NCI-H1930 (cell line): ENCODE data around the gene FSCN2.
"Not testable (repeated sequence)": the region's sequence is repeated elsewhere in the genome, so short reads cannot be mapped to it uniquely, and the experiment has no call there.

Experiments
- DNase-seq, 2 experiments: peaks; one replicate each; lab custom pipeline; 2025; lab: John Stamatoyannopoulos, UW

The FSCN2 gene

GRCh38 chr17:81577278-81578000, 49.3 kb downstream of the FSCN2 start:
- no peak for DNase-seq

DNA sequence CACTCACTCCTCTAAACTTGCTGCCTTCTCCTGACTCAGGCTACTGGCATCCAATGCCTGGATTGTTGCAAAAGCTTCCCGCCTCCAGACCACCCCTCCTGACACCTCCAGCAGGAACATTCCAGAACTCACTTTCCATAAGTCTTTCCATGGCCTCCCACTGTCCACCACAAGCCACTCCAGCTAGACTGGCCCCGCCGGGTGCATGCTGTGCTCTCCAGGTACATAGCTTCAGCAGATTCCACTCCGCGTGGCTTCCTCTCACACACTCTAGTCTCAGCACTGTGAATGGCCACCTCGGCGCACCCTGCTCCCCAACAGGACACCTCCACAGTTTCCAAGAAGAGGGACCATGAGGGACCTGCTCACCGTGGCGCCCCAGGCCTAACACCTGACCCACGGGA, 49.9 kb downstream of the FSCN2 start:
- no peak for DNase-seq

DNA sequence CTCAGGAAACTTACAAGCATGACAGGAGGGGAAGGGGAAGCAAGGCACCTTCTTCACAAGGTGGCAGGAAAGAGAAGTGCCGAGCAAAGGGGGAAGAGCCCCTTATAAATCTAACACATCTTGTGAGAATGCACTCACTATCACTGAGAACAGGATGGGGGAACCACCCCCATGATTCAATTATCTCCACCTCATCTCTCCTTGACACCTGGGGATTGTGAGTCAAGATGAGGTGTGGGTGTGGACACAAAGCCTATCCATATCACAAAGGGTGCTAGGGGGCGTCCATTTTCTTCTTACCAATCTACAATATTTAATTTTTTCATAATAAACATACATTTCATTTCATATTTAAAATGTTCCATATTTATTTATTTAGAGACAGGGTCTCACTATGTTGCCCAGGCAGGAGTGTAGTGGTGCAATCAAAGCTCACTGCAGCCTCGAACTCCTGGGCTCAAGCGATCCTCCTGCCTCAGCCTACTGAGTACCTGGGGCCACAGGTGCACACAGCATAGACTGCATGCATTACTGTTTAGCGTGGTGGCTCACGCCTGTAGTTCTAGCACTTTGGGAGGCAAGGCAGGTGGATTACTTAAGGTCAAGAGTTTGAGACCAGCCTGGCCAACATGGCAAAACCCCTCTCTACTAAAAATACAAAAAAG, 50.5 kb downstream of the FSCN2 start:
- DNase-seq, result no peak

- DNase-seq, result no peak
These were observed 51.1 kb downstream of the FSCN2 start for GRCh38 chr17:81579298-81579697.

GRCh38 chr17:81579821-81580321, 51.7 kb downstream of the FSCN2 start:
- no peak for DNase-seq

DNA sequence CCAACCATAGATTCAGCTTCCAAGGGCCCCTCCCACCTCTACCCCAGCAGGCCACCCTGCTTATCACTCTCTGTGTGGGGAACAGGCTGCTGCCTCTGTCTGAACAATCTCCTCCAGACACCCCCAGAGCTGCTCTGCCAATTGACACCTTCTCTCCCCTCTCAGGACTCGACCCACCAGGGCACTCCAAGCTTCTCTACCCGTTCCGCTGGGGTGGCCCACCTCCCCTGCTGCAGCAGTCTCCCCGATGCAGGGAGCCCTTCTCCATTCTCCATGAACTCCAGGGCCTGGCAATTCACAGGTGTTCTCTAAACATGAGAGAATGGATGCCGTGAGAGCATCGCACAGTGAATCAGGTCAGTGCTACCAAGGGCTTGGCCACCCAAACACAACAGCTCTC, 52.3 kb downstream of the FSCN2 start:
- no peak for DNase-seq

DNA sequence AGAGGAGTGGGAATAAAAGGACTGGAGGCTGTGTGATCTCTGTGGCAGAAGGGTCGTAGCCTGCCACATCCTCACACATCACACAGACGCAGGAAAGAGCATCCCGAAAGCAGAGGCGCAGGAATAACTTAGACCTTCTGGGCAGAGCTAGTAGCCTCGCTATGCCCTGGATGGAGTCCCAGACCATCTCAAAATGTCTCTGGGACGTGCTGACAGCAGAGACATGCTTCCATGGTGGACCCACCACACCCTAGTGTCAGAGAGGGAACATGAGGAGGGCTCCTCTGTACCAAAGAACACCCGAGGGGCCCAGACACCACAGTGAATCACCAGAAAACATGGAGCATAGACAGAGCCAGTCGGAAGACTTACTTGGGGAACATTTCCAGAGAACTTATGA, 53.6 kb downstream of the FSCN2 start:
- DNase-seq, result no peak

GRCh38 chr17:81582341-81582740, 54.2 kb downstream of the FSCN2 start:
- DNase-seq, result no peak

DNA sequence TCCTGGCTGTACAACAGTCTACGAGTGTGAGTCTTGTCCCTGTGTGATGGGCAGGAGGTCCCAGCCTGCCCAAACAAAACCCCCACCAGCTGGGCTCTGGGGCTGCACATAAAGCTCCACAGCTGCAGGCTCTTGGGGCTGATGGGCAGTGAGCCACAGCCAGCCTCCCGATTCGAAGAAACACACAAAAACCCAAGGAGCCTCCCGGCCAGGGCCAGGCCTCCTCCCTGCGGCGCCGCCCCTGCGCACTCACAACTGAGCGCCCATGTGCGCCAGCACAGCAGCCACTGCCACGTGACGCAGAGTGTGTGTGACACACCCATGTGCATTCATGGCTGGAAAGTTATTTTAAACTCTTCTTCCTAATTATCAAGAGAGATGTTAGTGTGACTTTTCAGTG, 54.6 kb downstream of the FSCN2 start:
- no peak for DNase-seq

DNA sequence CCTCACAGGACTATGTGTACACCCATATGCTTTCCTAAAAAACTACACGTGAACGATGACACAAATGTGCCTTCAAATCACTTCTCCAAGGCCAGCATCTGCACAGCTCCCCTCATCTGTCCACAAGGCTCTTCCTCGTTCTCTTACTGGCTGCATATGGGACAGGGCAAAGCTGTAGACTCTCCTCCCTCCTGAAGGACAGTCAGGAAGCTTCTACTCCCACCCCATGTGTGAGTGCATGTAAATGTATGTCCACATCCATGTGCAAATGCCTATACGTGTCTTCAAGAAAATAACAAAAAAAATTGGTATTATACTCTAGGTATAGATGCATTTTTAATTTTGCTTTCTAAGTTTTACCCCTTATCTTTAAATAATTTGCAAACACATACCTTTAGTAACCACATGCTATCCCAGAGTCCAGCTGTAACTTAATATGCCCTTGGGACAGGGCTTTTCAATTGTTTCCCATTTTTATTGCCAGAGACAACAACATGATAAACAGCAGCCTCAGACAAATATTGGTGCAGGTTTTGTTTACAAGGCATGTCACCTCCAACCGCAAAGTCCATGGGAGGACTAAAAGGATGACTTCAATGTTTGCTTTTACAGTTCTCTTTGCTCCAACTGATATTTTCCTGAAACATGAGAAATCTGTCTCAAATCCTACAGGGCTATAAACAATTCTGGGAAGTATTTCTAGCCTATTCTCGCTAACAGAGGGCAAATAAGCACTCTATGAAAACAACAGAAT, 55.6 kb downstream of the FSCN2 start:
- DNase-seq, result peak in 1 of 2 experiments; percentile 24

DNA sequence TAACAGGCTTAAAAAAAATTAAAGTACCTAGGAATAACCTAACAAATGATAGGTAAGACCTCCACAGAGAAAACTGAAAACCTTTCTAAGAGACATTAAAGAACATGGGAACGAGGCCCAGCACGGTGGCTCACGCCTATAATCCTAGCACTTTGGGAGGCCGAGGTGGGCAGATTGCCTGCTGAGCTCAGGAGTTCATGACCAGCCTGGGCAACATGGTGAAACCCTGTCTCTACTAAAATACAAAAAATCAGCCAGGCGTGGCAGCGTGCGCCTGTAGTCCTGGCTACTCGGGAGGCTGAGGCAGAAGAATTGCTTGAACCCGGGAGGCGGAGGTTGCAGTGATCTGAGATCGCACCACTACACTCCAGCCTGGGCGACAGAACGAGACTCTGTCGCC, 56.6 kb downstream of the FSCN2 start:
- not testable (repeated sequence) for DNase-seq

GRCh38 chr17:81586096-81586495, 57.9 kb downstream of the FSCN2 start:
- no peak for DNase-seq
